ENCODE results near the gene LLGL1.

The LLGL1 gene

DNA sequence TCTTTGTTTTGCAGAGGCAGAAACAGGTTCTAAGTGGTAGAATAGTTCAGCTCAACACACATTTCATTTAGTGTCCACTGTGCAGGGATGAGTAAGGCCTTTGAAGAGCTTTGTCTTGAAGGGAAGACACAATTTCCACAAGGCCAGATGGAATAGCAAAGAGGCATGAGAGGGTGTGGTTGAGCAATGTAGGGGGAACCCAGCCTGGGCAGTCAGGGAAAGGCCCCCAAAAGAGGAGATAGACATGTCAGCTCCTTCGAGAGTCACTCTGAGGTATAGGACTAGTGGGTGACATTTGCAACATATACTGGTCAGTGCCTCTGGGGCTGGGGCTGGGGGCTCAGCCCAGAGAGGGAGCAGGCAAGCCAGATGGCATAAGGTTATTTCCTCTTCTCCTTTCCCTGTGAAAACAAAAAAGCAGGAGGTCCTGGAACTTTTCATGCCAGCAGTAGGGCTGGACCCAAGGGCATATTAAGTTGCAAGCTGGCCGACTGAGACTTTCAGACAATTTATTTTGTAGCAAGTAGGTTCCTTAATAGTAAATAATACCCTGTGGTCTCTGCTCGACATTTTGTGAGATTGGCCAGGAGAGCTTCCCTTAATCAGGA, 34.7 kb upstream of the LLGL1 start:
- Histone ChIP-seq H3K36me3 (peaks cover 80% of the 10 kb centered on the region), H3K27ac (no peak overlapping the region), H3K4me3 (ENCODE audit: low read depth, low read length) (no peak overlapping the region), H3K9me3 (ENCODE audit: severe bottlenecking) (no peaks in the 10 kb centered on the region), H3K27me3 (ENCODE audit: insufficient read depth, low read depth, severe bottlenecking) (no peaks in the 10 kb centered on the region)
- TF ChIP-seq, protein P1, sequence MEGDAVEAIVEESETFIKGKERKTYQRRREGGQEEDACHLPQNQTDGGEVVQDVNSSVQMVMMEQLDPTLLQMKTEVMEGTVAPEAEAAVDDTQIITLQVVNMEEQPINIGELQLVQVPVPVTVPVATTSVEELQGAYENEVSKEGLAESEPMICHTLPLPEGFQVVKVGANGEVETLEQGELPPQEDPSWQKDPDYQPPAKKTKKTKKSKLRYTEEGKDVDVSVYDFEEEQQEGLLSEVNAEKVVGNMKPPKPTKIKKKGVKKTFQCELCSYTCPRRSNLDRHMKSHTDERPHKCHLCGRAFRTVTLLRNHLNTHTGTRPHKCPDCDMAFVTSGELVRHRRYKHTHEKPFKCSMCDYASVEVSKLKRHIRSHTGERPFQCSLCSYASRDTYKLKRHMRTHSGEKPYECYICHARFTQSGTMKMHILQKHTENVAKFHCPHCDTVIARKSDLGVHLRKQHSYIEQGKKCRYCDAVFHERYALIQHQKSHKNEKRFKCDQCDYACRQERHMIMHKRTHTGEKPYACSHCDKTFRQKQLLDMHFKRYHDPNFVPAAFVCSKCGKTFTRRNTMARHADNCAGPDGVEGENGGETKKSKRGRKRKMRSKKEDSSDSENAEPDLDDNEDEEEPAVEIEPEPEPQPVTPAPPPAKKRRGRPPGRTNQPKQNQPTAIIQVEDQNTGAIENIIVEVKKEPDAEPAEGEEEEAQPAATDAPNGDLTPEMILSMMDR (IDR thresholded peaks at IDR 0.05; ENCODE audit: low read depth, low read length): no peak
- DNase-seq: no peak

DNA sequence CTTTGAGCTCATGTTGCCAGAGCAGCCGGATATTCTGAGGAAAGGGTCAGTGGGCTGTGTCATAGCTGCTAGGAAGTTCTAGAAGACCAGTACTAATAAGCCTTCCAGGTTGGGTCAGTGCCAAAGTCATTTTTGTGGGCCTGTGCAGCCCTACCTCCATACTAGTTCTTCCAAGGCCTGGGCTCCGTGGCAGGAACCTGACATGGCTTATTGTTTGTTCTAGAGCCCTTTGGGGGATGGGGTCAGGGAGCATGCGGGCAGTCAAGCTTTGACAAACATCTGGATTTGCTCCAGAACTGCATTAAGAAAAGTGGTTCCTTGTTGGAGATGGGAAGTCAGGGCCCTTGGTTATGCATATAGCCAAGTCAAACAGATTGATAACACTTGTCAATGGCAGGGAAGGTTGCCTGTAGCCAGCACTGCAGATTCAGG, 34.2 kb upstream of the LLGL1 start:
- Histone ChIP-seq H3K36me3 (peaks cover 80% of the 10 kb centered on the region), H3K27ac (no peak overlapping the region), H3K27me3 (ENCODE audit: insufficient read depth, low read depth, severe bottlenecking) (no peaks in the 10 kb centered on the region), H3K4me3 (ENCODE audit: low read depth, low read length) (no peak overlapping the region), H3K9me3 (ENCODE audit: severe bottlenecking) (no peaks in the 10 kb centered on the region)
- TF ChIP-seq, protein P1 (IDR thresholded peaks at IDR 0.05; ENCODE audit: low read depth, low read length): no peak
- no peak for DNase-seq

DNA sequence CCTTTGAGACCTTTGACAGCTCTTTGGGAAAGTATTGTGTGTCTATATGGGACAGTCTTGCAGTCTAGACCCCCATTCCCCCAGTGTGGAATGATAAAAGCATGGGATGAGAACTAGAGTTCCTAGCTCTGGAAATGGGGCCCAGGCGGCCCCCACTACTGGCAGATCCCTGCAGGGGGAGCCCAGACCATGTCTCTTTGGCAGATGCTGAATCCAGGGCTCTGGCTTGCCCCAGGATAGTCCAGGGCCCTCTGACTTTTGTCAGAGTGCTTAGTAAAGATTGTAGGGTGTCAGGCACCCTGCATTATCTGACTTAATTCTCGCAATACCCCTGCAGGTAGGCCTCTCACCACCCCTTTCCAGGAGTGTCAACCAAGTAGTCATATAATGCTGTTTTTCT, 33.5 kb upstream of the LLGL1 start:
- DNase-seq: no peak
- H3K27me3 ChIP-seq (ENCODE audit: insufficient read depth, low read depth, severe bottlenecking): no peaks in the 10 kb centered on the region
- peaks cover 80% of the 10 kb centered on the region for H3K36me3 ChIP-seq

DNA sequence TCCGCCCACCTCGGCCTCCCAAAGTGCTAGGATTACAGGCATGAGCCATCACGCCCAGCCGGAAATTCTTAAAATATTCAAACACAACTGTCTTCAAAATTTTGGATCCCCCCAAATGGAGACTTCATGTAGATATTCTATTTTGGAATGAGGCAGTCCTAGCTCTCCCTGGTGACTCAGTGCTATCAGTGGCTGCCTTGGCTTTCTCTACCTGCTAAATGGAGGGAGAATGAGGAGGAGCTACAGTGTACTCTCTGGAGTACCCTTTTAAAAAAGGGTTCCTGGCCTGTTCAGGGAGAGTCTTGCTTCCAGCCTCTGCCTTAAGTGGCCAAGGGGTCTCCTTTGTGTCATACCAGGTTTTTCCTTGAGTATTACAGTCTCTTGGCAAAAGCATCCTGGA, 31.0 kb upstream of the LLGL1 start:
- no peak for DNase-seq
- Histone ChIP-seq H3K9me3 (ENCODE audit: severe bottlenecking) (no peaks in the 10 kb centered on the region), H3K4me3 (ENCODE audit: low read depth, low read length) (no peak overlapping the region), H3K27me3 (ENCODE audit: insufficient read depth, low read depth, severe bottlenecking) (no peaks in the 10 kb centered on the region), H3K36me3 (peaks cover 83% of the 10 kb centered on the region), H3K27ac (no peak overlapping the region)
- TF ChIP-seq, protein P1 (IDR thresholded peaks at IDR 0.05; ENCODE audit: low read depth, low read length): no peak

More for the DNA sequence above, 33.5 kb upstream of the LLGL1 start:
- Histone ChIP-seq H3K9me3 (ENCODE audit: severe bottlenecking) (no peaks in the 10 kb centered on the region), H3K4me3 (ENCODE audit: low read depth, low read length) (no peak overlapping the region), H3K27ac (no peak overlapping the region)
- TF ChIP-seq, protein P1 (IDR thresholded peaks at IDR 0.05; ENCODE audit: low read depth, low read length): peak; percentile 27; the same call in 1 of the 2 replicates

DNA sequence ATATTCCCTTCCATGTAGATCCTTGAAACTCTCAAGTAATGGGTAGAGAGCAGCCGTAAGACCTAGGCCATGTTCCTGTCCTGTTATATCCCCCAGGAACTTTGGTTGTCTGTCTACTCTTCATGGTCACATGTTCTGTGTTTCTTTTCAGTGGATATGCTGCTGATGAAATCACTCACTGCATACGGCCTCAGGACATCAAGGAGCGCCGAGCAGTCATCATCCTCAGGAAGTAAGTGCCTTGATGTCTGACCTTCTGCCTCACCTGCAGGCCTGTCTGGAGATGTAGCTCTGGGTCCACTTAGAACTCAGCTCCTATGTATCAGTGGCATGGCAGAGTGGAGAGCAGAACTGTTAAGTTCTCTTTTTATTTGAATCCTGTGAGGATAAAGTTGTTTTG, 30.6 kb upstream of the LLGL1 start:
- DNase-seq: no peak
- Histone ChIP-seq H3K9me3 (ENCODE audit: severe bottlenecking) (no peaks in the 10 kb centered on the region), H3K4me3 (ENCODE audit: low read depth, low read length) (no peak overlapping the region), H3K27me3 (ENCODE audit: insufficient read depth, low read depth, severe bottlenecking) (no peaks in the 10 kb centered on the region), H3K27ac (no peak overlapping the region), H3K36me3 (peaks cover 83% of the 10 kb centered on the region)
- TF ChIP-seq, protein P1 (IDR thresholded peaks at IDR 0.05; ENCODE audit: low read depth, low read length): no peak

DNA sequence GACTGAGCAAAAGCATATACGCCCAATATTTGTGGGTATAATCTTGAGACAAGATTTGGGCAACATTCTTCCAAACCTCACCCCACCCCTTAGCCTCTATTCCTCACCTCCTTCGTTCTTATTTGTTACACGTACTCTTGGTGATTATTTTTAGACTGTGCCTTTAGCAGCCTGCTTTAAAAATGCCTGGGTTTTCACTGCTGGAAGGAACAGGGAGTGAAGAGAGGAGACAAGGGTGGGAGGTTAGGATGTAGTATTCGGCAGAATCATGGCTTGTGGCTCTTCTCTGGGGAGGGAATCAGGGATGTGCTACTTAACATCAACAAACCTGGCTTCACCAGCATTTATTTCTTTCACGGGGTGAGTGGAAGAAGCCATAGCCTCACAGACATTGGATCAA, 30.2 kb upstream of the LLGL1 start:
- TF ChIP-seq, protein P1 (IDR thresholded peaks at IDR 0.05; ENCODE audit: low read depth, low read length): no peak
- Histone ChIP-seq H3K4me3 (ENCODE audit: low read depth, low read length) (no peak overlapping the region), H3K36me3 (peaks cover 81% of the 10 kb centered on the region)

More for the DNA sequence above, 30.2 kb upstream of the LLGL1 start:
- H3K27ac ChIP-seq: no peak overlapping the region
- no peak for DNase-seq
- no peaks in the 10 kb centered on the region for H3K9me3 ChIP-seq (ENCODE audit: severe bottlenecking)
- H3K27me3 ChIP-seq (ENCODE audit: insufficient read depth, low read depth, severe bottlenecking): no peaks in the 10 kb centered on the region
